ENCODE measurements around the gene KPNB1.
A peak's percentile ranks its signal among the peaks of the same experiment; 100 is the strongest.

Gene KPNB1

DNA sequence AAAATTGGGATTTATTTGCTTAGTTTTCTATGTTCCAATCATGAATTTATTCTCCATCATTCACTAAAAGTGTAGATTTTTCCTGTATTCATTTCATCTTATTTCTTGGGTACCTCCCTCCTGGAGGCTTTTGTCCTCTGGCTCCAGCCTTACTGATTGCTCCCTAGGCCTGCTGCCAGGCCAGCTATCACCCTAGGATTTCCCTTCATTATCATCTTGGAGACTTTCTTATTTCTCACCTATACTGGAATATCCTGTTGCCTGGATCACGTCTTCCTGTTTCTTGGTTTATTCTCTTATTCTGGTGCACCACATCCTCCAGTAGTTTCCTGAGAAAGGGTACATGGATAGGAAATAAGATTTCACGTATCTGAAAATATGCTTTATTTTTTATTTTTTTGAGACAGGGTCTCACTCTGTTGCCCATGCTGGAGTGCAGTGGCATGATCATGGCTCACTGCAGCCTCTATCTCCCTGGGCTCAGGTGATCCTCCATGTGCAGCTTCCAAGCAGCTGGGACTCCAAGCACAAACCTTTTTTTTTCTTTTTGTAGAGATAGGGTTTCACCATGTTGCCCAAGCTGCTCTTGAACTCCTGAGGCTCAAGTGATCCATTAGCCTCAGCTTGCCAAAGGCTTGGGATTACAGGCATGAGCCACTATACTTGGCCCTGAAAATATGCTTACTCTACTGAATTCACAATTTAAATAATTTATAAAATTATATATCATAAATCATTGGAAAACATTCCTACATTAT is 13.3 kb upstream of the KPNB1 start:
- DNase-seq (no peak), ATAC-seq (no peak)

DNA sequence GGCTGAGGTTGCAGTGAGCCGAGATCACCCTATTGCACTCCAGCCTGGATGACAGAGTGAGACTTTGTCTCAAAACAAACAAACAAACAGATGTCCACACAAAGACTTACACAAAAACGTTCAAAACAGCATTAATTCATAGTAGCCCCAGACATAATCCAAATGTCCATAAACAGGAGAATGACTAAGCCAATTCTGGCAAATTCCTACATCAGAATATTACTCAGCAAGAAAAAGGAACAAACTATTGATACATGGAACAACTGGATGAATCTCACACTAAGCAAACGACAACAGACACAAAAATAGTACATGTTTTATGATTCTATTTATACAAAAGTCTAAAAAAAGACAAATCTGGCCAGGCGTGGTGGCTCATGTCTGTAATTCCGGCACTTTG is 10.8 kb upstream of the KPNB1 start:
- DNase-seq, result no peak
- ATAC-seq, result no peak

- no peak for DNase-seq
These were observed 9.6 kb upstream of the KPNB1 start for GRCh38 chr17:47640076-47640475.

DNA sequence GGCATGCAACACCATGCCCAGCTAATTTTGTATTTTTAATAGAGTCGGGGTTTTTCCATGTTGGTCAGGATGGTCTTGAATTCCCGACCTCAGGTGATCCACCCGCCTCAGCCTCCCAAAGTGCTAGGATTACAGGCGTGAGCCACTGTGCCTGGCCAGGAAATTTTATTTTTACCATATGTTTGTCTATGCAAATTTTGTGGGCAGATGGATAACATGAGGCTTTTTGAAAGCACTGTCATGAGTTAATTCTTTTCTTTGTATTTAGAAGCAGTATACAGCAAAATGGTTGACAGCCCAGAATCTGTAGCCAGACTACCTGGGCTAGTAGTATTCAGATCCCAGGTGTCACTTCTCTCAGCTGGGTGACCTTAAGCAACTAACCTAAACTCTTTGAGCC is 8.5 kb upstream of the KPNB1 start:
- no peak for DNase-seq
- ATAC-seq, result no peak

More at GRCh38 chr17:47640076-47640475, 9.6 kb upstream of the KPNB1 start:
- ATAC-seq, result no peak

DNA sequence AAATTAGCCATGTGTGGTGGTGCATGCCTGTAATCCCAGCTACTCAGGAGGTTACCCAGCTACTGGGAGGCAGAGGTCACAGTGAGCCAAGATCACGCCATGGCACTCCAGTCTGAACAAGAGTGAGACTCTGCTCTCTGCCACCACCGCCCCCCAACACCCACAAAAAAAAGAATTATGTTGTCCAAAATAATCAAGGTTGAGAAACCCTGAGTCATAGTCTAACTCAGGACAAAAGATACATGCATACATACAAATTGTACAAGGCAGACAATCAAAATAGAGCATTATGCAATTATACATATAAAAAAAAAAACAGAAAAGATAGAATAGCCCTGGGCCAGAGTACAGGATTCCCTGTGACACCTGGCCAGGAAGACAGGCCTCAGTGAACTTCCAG is 6.6 kb upstream of the KPNB1 start:
- DNase-seq (no peak), ATAC-seq (no peak)

GRCh38 chr17:47644324-47644723 is 5.4 kb upstream of the KPNB1 start:
- no peak for DNase-seq
- ATAC-seq, result no peak

- DNase-seq (no peak), ATAC-seq (no peak)
These were observed 329 bp downstream of the KPNB1 start for GRCh38 chr17:47649972-47650524.

- DNase-seq, result peak; percentile 98
These were observed 1.1 kb downstream of the KPNB1 start for GRCh38 chr17:47650525-47651522.

GRCh38 chr17:47651704-47652103 is 2.0 kb downstream of the KPNB1 start:
- DNase-seq (no peak), ATAC-seq (no peak)

More at GRCh38 chr17:47650525-47651522, 1.1 kb downstream of the KPNB1 start:
- ATAC-seq, result peak; percentile 52

DNA sequence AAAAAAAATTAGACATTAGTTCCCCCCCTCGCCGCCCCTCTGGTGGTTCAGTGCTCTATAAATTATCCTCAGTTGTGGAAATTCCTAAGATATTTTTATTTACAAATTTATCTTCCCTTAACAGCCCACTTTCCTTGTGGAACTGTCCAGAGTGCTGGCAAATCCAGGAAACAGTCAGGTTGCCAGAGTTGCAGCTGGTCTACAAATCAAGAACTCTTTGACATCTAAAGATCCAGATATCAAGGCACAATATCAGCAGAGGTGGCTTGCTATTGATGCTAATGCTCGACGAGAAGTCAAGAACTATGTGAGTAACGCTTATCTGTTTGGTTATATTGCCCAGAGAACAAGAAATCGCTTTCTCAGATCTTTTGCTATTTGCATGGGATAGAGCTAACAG is 2.9 kb downstream of the KPNB1 start:
- DNase-seq (no peak), ATAC-seq (no peak)

DNA sequence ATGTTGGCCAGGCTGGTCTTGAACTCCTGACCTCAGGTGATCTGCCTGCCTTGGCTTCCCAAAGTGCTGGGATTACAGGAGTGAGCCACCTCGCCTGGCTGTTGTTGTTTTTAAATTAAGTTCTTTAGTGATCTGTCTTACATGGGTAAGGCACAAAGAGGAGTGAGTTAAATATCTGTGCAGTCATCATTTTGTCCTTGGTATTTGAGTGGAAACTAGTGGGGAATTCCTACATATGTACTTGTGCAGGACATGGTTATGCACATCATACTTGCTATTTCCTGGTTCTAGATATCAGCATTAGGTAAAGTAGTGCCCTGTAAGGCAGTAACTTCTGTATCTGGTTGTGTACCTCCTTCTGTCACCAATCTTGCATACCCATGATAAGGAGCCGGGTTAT is 3.7 kb downstream of the KPNB1 start:
- no peak for ATAC-seq
- DNase-seq, result no peak

DNA sequence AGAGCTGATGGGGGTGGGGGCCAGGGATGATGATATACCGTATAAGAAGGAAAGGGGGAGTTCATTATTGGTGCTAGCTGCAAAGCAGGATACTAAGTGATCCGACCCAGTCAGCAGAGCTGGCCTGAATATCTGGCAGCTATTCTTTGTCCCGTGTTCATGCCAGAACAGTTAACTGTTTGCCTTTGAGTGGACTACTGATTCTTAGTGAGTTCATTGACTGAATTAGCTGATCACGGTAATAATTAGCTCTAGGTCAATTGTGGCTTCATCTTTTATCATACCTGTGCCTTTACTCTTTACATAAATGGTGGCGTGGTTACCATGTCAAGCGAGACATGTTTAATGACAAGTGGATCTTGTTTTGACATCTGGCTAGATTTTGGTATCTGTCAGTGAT is 5.3 kb downstream of the KPNB1 start:
- ATAC-seq (no peak), DNase-seq (no peak)

GRCh38 chr17:47660064-47660492 is 10.4 kb downstream of the KPNB1 start:
- no peak for DNase-seq

DNA sequence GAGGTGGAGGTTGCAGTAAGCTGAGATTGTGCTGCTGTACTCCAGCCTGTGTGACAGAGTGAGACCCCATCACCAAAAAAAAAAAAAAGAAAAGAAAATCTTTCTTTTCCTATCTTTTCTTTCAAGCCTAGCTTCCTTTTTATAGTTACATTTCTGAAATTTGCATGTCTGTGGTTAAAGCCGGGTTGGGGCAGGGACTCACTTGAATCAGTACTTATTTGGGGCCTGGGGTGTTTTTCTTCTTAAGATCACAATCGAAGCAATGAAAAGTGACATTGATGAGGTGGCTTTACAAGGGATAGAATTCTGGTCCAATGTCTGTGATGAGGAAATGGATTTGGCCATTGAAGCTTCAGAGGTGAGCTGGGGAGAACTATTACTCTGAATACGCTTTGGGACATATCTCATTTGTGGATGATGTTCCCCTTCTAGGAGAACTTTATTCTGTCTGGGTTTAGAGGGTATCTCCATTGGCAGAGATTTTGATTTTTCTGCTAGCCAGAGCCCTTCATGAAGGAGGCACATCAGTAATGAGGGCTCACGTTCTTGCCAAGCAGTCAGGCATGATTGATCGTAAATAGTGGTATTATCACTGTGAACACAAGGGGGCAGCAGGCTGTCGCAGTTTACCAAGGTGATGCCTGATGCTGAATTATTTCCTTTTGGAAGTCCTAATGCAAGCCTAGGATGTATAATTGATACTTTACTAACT is 14.3 kb downstream of the KPNB1 start:
- peak; percentile 72 for ATAC-seq
- peak; percentile 61 for DNase-seq

More at GRCh38 chr17:47660064-47660492, 10.4 kb downstream of the KPNB1 start:
- peak; percentile 51 for ATAC-seq

GRCh38 chr17:47664624-47664941 is 14.9 kb downstream of the KPNB1 start:
- ATAC-seq (no peak), DNase-seq (no peak)

DNA sequence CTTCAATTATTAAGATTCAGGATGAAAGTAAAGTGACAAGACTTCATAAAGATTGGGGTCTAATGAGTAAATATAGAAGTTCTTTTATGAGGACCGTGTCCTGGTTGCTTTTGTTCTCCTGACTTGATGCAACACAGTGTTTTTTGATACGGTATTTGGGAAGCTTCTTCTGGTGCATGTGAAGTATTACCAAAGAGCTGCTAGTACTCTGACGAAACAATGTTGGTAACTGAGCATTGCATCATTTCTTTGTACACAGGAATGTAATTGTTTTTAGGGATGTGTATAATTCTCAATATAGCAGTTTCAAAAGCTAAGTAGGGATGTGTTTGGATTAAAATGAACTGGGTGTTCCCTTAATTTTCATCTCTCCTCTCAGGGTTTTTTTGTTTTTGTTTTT is 15.9 kb downstream of the KPNB1 start:
- no peak for DNase-seq
- ATAC-seq, result no peak

DNA sequence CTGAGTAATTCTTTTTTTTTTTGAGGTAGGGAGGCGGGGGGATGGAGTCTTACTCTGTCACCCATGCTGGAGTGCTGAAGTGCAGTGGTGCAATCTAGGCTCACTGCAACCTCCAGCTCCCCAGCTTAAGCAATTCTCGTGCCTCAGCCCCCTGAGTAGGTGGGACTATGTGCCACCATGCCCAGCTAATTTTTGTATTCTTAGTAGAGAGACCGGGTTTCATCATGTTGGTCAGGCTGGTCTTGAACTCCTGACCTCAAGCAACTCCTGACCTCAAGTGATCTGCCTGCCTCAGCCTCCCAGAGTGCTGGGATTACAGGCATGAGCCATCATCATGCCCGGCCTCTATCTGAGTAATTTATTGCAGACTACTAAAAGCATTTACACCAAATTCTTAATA is 19.4 kb downstream of the KPNB1 start:
- DNase-seq (no peak), ATAC-seq (no peak)

DNA sequence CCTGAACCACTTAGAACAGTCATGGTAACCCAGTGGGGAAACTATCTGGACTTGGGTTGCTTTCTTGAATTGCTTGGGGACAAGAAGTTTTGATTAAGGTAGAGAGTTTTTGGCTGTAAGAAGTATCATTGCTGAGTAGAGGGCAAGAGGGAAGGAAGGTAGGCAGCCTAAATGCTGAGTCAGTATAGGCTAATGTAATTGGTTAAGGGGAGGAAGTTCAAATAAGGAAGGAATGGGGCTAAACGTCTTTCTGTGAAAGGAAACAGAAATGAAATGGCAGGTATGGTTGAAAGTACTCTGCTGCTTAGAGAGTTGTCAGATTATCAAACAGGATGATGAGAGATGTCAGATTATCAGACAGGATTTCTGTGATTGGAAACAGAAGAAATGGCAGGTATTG is 20.3 kb downstream of the KPNB1 start:
- ATAC-seq (no peak), DNase-seq (no peak)

- DNase-seq (no peak), ATAC-seq (no peak)
These were observed 24.8 kb downstream of the KPNB1 start for GRCh38 chr17:47674499-47674898.

DNA sequence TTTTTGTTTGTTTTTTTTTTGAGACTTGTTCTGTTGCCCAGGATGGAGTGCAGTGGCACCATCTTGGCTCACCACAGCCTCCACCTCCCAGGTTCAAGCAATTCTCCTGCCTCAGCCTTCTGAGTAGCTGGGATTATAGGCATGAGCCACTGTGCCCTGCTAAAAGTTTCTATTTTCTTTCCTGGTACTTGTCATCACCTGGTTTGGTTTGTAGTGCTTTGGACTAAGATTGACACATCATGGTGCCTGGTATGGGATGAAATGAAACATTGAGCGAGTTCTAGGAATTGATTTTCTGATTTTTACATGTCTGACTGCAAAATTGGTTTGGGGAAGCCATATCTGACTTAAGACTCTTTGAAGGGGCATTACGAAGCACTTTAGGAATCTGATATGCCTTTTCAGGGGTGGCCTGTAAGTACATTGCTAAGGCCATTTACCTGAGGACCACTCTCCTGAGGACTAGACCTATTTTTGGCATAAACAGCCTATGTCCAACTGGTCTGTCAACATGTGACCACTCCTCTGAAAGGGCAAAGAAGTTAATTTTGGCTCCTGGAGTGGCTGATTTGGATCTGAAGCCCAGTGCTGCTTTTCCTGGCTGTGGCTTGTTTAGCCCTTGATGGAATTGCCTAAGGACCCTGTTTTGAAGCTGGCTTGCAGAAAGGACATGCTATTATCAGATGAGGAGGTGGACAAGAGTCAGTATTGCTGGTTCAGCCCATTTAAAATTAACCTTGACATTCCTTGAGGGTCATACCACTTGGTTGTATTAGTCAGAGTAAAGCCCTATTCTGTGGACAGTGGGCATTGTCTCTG is 25.9 kb downstream of the KPNB1 start:
- no peak for ATAC-seq
- DNase-seq, result no peak

DNA sequence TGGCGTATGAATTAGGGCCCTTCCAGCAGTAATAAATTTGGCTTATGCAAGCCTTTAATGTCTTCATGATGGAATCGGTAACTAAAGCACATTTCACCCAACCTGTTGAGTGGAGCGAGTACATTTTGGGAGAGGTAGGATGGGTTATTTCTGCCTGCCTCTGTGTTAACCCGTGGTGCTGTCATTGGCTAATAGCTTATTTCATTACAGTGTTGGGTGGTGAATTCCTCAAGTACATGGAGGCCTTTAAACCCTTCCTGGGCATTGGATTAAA is 26.4 kb downstream of the KPNB1 start:
- DNase-seq (no peak), ATAC-seq (no peak)

All from stimulated activated naive CD8-positive, alpha-beta T cell treated with anti-CD3 and anti-CD28 coated beads, Interleukin-15, Interleukin-2, amounts not matched to agents 100 U/mL and 50 U/mL, for 24 hours (primary cell).